Activated T-helper 1 cell treated with anti-CD3 and anti-CD28 coated beads, Interleukin-12 subunit alpha, Interleukin-12 subunit beta, Interleukin-2, Interleukin-4 antibody, amounts not matched to agents 30 ng/mL and 10 ng/mL and 1 ng/mL, durations not matched to agents 14 hours and 24 hours and 36 hours (primary cell): ENCODE results near the gene LZTR1. TPM values are rescaled to one million over a fixed set of nuclear protein-coding genes. Genes with fewer than 3 reads are reported as not detected.
A peak's percentile ranks its signal among the peaks of the same experiment; 100 is the strongest.

Source experiments
- DNase-seq: peaks from one replicate; pipeline ENCODE4 v3.0.0; 2021; ENCODE audit warnings: low spot score
- H3K27ac Mint-ChIP-seq: one replicate; pipeline ENCODE4 v1.8.0; 2021; ENCODE audit warnings: mild to moderate bottlenecking, mixed read lengths
- H3K27me3 Mint-ChIP-seq: one replicate; pipeline ENCODE4 v1.8.0; 2022; ENCODE audit warnings: mild to moderate bottlenecking, moderate library complexity, mixed read lengths; ENCODE audit not compliant: insufficient read depth
- H3K36me3 Mint-ChIP-seq: one replicate; pipeline ENCODE4 v1.8.0; 2021; ENCODE audit warnings: low read depth, mixed read lengths
- H3K4me1 Mint-ChIP-seq: one replicate; pipeline ENCODE4 v1.8.0; 2021; ENCODE audit warnings: low read depth, mixed read lengths
- H3K4me3 Mint-ChIP-seq: one replicate; pipeline ENCODE4 v1.8.0; 2021; ENCODE audit warnings: mild to moderate bottlenecking, moderate library complexity, mixed read lengths
- H3K9me3 Mint-ChIP-seq: one replicate; pipeline ENCODE4 v1.8.0; 2021; ENCODE audit warnings: mixed read lengths
- intact Hi-C: fragments of 100-400 bp; cut with micrococcal nuclease; formaldehyde crosslinking; loops from one replicate; pipeline ENCODE4 v1.15.1; 2024
- total RNA-seq: library from RNA; stranded (reverse); gene quantifications from 2 replicates; pipeline ENCODE4 v1.2.3, GENCODE V29; 2022

The LZTR1 gene
- total RNA-seq, 1 donor from 2014 or later: 81.9 TPM

DNA sequence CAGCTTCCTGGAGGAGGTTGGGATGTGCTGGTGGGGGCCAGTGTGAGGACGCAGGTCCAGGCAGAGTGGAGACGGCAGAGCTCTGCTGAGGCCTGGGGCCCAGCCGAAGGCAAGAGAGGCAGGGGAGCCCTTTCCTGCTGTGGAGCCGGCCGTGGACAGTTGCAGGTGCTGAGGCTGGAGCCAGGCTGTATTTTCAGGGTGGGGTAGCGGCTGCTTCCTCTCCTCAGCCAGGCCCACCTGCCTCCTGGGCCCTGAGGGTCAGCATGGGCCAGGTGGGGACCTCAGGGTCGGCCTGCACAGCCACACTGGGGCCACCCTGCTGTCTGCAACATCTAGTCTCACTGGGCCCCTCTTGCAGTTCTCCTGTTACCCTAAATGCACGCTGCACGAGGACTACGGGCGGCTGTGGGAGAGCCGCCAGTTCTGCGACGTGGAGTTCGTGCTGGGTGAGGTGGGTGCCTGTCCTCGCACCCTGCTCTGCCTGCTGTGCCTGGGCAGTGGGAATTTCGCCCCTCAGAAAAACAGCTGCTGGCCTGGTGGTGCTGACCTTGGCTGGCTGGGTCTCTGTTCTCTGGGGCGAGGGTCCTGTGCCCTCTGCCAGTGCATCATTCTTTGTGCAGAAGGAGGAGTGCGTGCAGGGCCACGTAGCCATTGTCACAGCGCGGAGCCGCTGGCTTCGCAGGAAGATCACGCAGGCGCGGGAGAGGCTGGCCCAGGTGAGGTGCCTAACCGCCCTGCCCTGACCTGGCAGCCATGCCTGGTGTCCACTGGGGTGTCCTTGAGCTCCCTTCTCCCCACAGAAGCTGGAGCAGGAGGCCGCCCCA is 11.4 kb downstream of the LZTR1 start:
- Mint-ChIP-seq H3K9me3 (no peaks in the 10 kb centered on the region), H3K27me3 (no peaks in the 10 kb centered on the region), H3K27ac (no peak overlapping the region), H3K4me3 (no peak overlapping the region), H3K4me1 (no peaks in the 10 kb centered on the region), H3K36me3 (peaks cover 15% of the 10 kb centered on the region)
- DNase-seq: no peak
- intact Hi-C loops: no loop called here

DNA sequence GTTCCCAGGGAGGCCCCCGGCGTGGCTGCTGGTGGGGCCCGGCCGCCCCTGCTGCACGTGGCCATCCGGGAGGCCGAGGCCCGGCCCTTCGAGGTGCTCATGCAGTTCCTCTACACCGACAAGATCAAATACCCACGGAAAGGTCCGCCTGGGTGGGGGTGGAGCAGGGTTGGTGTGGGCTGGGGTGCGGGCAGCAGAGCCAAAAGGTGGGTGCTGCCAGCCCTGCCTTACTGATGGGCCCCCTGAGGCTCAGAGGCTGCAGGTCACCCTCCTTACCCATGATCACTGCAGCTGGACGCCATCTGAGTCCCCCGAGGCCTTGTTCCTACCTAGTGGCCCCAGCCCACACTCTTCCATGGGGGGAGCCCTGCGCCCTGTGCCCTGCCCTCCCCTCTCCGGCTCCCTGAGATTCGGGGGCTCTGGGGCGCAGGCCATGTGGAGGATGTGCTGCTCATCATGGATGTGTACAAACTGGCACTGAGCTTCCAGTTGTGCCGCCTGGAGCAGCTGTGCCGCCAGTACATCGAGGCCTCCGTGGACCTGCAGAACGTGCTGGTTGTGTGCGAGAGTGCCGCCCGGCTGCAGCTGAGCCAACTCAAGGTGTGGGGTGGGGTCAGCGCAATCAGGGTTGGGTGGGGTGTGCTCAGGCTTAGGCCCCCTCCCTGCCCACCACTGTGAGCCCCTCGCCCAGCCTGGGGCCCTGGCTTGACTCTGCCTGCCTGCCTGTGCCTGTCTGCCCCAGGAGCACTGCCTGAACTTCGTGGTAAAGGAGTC is 12.2 kb downstream of the LZTR1 start:
- no peaks in the 10 kb centered on the region for H3K4me1 Mint-ChIP-seq
- H3K27me3 Mint-ChIP-seq: no peaks in the 10 kb centered on the region
- H3K9me3 Mint-ChIP-seq: no peaks in the 10 kb centered on the region
- no peak for DNase-seq
- intact Hi-C loops: no loop called here
- no peak overlapping the region for H3K4me3 Mint-ChIP-seq
- peaks cover 15% of the 10 kb centered on the region for H3K36me3 Mint-ChIP-seq
- H3K27ac Mint-ChIP-seq: no peak overlapping the region

DNA sequence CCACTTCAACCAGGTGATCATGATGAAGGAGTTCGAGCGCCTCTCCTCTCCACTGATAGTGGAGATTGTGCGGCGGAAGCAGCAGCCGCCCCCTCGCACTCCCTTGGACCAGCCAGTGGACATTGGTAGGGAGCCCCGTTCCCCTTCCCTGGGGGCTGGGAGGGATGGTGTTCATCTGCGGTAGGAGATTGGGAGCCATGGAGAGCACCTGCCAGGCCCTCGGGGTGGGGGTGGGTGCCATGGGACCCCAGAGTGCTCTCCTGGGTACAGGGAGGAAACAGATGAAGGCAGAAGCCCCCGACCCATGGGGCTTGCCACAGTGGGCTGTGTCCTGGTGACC is 12.8 kb downstream of the LZTR1 start:
- no peak for DNase-seq
- no peaks in the 10 kb centered on the region for H3K9me3 Mint-ChIP-seq
- intact Hi-C loops: no loop called here
- H3K27me3 Mint-ChIP-seq: no peaks in the 10 kb centered on the region
- H3K4me3 Mint-ChIP-seq: no peak overlapping the region
- no peak overlapping the region for H3K27ac Mint-ChIP-seq
- H3K36me3 Mint-ChIP-seq: peaks cover 15% of the 10 kb centered on the region
- no peaks in the 10 kb centered on the region for H3K4me1 Mint-ChIP-seq

DNA sequence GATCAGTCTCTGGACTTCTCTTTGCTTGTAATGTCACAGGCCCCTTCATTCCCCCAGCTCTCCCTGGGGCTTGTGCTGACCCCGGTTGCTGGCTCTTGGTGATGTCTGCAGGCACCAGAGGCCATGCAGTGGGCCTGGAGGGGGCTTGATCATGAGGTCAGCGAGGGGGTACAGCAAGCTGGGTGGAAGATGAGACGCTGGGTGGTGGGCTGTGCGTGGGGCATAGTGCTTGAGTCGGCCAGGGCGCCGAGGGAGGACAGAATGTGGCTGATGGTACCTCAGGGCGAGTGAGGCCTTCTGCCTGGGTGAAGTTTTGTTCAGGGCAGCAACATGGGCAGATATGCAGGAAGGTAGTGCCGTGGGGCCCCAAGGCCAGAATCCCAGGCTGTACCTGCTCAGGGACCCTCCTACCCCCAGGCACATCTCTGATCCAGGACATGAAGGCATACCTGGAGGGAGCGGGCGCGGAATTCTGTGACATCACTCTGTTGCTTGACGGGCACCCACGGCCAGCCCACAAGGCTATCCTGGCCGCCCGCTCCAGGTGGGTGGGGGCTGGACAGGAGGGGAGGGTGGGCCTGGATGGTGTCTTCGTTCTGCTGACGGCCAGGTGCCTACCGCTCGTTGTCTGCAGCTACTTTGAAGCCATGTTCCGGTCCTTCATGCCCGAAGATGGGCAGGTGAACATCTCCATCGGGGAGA is 13.4 kb downstream of the LZTR1 start:
- no peaks in the 10 kb centered on the region for H3K9me3 Mint-ChIP-seq
- no peak for DNase-seq
- no peak overlapping the region for H3K27ac Mint-ChIP-seq
- no peak overlapping the region for H3K4me3 Mint-ChIP-seq
- H3K36me3 Mint-ChIP-seq: peaks cover 13% of the 10 kb centered on the region
- intact Hi-C loops: no loop called here
- no peaks in the 10 kb centered on the region for H3K4me1 Mint-ChIP-seq
- H3K27me3 Mint-ChIP-seq: no peaks in the 10 kb centered on the region

DNA sequence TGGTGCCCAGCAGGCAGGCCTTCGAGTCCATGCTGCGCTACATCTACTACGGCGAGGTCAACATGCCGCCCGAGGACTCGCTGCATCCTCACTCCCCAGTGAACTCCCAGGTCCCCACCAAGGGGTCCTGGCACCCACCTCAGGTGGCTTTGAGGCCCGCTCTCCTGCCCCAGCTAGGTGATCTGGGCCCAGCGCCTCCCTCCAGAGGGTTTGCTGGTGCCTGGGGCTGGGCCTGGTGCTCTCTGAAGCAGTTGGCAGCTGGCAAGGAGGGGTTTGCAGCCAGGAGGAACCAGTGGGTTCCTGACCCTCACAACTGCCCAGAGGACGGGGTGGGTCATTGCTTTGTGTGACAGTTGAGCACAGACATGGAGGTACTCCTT is 13.9 kb downstream of the LZTR1 start:
- H3K36me3 Mint-ChIP-seq: peaks cover 10% of the 10 kb centered on the region
- H3K4me3 Mint-ChIP-seq: no peak overlapping the region
- no peak overlapping the region for H3K27ac Mint-ChIP-seq
- no peaks in the 10 kb centered on the region for H3K9me3 Mint-ChIP-seq
- DNase-seq: no peak
- H3K4me1 Mint-ChIP-seq: no peaks in the 10 kb centered on the region
- no peaks in the 10 kb centered on the region for H3K27me3 Mint-ChIP-seq
- intact Hi-C loops: no loop called here

DNA sequence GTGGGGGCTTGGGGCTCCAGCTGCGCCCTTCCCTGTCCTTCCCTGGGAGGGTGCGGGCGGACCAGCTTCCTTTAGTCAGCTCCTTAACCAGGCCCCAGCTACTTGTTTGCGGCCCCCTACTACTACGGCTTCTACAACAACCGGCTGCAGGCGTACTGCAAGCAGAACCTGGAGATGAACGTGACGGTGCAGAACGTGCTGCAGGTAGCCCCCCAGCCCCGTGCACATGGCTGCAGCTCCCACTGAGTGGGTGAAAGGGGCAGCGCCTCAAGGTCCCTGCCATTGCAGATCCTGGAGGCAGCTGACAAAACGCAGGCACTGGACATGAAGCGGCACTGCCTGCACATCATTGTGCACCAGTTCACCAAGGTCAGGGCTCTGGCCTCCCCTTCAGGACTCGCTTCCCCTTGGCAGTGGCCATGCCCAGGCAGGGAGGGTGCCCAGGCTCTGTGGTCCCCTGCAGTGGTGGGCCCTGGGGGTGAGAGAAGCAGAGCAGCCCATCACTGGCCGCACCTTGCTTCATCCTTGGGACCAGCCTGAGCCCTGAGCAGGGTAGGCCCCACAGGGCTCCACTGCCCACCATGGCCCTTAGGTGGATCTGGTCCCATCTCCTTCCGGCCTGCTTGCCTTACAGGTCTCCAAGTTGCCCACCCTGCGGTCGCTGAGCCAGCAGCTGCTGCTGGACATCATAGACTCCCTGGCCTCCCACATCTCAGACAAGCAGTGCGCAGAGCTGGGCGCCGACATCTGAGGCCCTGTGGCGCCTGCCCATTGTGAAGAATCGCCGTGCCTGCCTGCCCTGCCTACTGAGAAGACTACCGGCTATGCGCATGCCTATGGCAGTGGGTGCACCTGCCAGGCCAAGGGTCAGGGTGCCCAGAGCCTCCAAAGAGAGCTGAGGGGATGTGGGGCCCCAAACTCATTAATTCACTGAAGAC is 14.8 kb downstream of the LZTR1 start:
- peaks cover 12% of the 10 kb centered on the region for H3K36me3 Mint-ChIP-seq
- H3K9me3 Mint-ChIP-seq: no peaks in the 10 kb centered on the region
- H3K27me3 Mint-ChIP-seq: no peaks in the 10 kb centered on the region
- H3K4me1 Mint-ChIP-seq: no peaks in the 10 kb centered on the region
- DNase-seq: no peak
- intact Hi-C loops: no loop called here
- H3K27ac Mint-ChIP-seq: no peak overlapping the region
- no peak overlapping the region for H3K4me3 Mint-ChIP-seq

DNA sequence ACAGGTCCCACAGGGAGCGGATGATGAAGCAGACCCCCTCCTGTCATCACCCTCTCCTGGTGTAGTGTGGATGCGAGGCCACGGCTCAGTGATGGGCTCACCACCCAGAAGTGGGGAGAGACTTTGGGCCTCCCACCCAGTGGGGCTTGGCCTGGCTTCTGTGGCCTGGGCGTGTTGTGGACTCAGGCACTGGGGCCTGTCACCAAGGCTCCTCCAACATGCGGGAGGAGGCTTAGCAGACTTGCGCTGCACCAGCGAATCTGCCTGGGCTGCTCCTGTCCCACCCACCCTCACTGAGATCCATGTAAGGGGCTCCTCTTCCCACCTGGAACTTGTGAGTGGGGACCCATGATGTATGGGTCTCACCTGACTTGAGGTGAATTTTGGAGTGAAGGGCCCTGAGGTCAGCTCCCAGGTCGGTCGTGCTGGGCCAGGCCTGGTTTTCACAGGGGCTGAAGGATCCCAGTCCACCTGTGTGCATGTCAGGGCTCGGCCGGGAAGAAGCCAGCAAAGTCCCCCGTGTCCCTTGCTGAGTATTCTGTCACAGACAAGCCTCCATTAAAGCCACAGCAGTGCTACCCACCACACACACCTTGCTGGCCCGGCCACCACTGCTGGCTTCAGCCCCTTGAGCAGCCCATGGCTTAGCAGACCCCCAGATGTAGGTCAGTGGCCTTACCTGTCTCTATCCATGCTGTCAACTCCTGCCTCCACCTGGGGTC is 15.6 kb downstream of the LZTR1 start:
- H3K4me3 Mint-ChIP-seq: no peak overlapping the region
- no peak for DNase-seq
- H3K27me3 Mint-ChIP-seq: no peaks in the 10 kb centered on the region
- no peaks in the 10 kb centered on the region for H3K9me3 Mint-ChIP-seq
- intact Hi-C loops: no loop called here
- no peak overlapping the region for H3K27ac Mint-ChIP-seq
- H3K36me3 Mint-ChIP-seq: peaks cover 10% of the 10 kb centered on the region
- no peaks in the 10 kb centered on the region for H3K4me1 Mint-ChIP-seq

DNA sequence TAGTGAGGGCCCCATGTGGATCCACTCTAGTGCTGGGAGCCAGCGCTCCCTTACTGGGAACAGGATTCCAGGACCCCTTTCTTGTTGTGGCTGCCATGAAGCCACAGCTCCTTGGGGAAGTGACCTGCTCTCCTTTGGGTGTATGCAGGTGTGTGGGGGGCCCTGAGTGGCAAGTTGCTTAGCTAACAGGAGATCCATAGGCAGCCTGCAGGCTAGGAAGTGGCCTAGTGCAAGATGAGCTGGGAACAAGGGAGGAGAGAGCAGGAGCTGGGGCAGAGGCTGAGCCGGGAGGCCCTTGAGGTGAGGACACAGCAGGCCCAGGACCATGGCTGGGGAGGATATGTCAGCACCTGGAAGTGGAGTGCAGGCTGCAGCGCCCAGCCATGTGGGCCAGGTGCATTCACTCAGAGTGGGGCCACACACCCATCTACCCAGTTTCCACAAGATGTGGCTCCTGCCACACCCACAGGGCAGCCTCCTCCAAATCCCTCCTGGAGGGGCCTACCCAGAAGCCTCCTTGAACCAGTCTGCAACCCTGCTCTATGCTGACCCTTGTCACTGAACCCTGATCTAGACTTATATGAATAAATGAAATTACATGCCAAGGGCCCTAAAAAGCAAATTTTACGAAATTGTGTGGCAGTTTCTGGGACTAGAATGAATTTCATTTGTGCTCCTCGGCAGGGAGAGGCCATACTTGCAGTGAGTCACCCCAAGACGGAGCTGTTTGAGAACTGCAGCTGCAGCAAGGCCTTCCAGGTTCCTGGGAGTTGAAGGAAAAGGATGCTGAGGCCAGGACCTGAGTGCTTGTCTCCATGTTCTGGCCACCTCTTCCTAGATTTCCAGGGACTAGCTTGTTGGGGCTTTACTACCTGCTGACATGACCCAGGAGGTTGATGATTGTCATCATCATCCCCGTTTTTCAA is 16.6 kb downstream of the LZTR1 start:
- Mint-ChIP-seq H3K27ac (no peak overlapping the region), H3K9me3 (no peaks in the 10 kb centered on the region), H3K36me3 (peaks cover 10% of the 10 kb centered on the region)

DNA sequence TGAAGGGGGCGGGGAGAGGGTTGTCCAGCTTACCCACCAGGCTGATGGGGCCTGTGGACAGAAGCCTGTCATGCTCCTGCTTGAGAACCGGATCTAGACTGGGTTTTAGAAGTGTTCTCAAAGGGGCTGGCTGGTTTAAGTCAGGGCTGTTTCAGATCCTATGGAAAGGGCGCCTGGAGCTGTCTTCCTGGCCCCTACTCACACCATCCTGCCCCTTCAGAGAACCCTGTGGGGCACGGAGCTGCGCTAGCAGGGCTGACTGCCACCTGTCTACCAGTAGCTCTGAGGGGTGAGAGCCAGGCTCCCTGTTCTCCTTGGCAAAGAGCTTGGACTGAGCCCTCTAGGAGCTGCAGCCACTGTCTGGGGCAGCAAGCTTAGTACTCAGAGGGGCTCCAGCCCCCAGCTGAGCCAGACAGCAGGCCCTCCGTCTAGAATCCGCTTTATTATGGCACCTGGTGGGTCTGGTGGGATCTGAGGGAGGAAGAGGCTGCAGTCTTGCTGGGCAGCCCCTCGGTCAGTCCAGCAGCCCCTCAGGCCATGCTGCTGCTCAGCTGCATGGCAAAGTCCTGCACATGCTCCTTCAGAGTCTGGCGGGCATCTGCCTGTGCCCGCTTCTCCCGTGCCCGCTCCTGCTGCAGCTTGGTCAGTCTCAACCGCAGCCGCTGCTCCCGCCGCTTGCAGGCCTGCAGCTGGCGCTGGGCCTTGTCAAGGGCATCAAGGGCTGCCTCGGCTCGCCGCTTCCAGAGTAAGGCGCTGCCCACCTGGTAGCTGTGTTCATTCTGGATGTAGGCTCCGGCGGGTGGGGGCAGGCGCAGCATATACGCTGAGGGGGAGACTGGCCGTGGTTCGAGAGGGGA is 17.5 kb downstream of the LZTR1 start:
- DNase-seq: no peak
- intact Hi-C loops: loop anchor here (5.0 to 10.0 kb wide), 5 partner anchors 37 to 885 kb away; partner anchors contain the start of genes DGCR6L, MED15, RANBP1 and SDF2L1
- no peaks in the 10 kb centered on the region for H3K27me3 Mint-ChIP-seq
- peaks cover 10% of the 10 kb centered on the region for H3K36me3 Mint-ChIP-seq
- H3K27ac Mint-ChIP-seq: no peak overlapping the region
- H3K9me3 Mint-ChIP-seq: no peaks in the 10 kb centered on the region
- peak overlapping the region; percentile 89 for H3K4me3 Mint-ChIP-seq
- H3K4me1 Mint-ChIP-seq: peaks cover 8% of the 10 kb centered on the region

More for the DNA sequence above, 16.6 kb downstream of the LZTR1 start:
- H3K27me3 Mint-ChIP-seq: no peaks in the 10 kb centered on the region
- peaks cover 8% of the 10 kb centered on the region for H3K4me1 Mint-ChIP-seq
- DNase-seq: no peak
- H3K4me3 Mint-ChIP-seq: no peak overlapping the region
- intact Hi-C loops: no loop called here

DNA sequence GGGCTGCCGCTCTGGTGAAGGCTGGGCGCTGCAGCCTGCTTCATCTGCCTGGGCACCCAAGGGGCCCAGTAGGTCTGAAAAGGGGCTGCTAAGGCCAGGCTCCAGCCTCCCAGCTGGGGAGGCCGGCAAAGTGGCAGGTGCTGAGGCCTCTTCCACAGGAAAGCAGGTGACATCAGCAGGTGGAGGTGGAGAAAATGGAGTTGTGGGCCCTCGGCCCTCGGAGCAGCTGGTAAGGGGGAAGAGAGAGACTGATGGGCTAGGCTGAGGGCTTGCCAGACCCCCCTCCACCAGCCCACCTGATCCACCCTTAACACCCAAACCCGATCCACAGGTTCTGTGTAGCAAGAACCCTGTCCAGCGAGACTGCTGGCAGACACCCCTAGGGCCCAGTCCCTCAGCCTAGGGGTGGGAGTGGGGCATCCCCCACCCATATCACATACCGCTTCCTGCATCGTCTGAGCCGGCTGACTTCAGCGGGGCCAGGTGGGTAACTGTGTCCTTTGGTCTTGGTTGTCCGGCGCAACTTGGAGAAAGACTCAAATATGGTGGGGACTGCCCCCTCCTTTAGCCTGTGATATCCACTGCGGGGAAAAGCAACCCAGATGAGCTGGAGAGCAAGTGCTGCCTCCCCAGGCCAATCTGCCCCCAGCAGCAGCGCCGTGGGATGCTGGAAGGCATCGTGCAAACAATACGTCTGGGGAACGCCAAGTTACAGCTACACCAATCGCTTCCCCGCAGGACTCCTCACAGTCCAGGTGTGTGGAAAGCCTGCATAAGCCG is 18.3 kb downstream of the LZTR1 start:
- Mint-ChIP-seq H3K9me3 (no peaks in the 10 kb centered on the region), H3K36me3 (peaks cover 8% of the 10 kb centered on the region), H3K4me1 (peaks cover 8% of the 10 kb centered on the region), H3K4me3 (peak overlapping the region; percentile 89), H3K27ac (peak overlapping the region; percentile 52), H3K27me3 (no peaks in the 10 kb centered on the region)
- intact Hi-C loops: loop anchor here (5.0 to 10.0 kb wide), 5 partner anchors 38 to 886 kb away; partner anchors contain the start of genes DGCR6L, MED15, RANBP1 and SDF2L1
- no peak for DNase-seq
